ENCODE measurements around the gene PPP1R3E. TPM values are rescaled to one million over a fixed set of nuclear protein-coding genes. Genes with fewer than 3 reads are reported as not detected.

The PPP1R3E gene
- total RNA-seq, 2 experiments from 2014 or later: 43.9 to 47.9 TPM

DNA sequence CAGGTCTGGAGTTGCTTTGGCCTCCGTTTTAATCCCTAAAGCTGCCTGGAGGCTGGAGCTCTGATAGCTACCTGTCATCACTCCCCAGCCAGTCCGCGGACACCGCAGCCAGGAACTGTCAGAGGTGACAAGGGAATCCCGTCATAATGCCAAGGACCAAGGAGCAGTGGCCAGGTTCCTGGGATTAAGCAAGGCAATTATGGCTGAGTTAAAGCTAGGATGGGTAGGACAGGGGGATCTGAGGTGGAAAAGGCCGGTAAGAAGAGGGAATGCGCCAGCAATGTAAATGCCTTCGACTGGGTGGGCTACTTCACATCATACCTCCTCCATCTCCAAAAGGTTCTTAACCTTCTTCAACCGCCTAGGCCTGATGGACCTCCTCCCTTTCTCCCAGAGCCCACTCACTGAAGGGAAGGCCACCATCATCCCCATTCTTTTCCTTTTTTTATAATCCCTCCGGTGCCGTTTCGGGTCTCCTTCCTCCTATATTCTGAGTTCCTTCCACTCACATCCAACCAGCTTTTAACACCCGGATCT is 1.9 kb downstream of the PPP1R3E start:
- Mint-ChIP-seq H3K27ac (peak overlapping the region; percentile 93), H3K4me1 (ENCODE audit: low read depth) (peaks cover 20% of the 10 kb centered on the region), H3K4me3 (peak overlapping the region; percentile 92), H3K27me3 (peaks cover 7% of the 10 kb centered on the region), H3K9me3 (no peaks in the 10 kb centered on the region), H3K36me3 (ENCODE audit: low read depth) (peaks cover 36% of the 10 kb centered on the region)
- ATAC-seq: no peak
- TF ChIP-seq, protein P1, sequence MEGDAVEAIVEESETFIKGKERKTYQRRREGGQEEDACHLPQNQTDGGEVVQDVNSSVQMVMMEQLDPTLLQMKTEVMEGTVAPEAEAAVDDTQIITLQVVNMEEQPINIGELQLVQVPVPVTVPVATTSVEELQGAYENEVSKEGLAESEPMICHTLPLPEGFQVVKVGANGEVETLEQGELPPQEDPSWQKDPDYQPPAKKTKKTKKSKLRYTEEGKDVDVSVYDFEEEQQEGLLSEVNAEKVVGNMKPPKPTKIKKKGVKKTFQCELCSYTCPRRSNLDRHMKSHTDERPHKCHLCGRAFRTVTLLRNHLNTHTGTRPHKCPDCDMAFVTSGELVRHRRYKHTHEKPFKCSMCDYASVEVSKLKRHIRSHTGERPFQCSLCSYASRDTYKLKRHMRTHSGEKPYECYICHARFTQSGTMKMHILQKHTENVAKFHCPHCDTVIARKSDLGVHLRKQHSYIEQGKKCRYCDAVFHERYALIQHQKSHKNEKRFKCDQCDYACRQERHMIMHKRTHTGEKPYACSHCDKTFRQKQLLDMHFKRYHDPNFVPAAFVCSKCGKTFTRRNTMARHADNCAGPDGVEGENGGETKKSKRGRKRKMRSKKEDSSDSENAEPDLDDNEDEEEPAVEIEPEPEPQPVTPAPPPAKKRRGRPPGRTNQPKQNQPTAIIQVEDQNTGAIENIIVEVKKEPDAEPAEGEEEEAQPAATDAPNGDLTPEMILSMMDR (IDR thresholded peaks at IDR 0.05): no peak
- intact Hi-C loops (cut with micrococcal nuclease): loop anchor here (2.0 kb wide), 1 partner anchor 20 kb away; the partner anchor contains the start of gene PABPN1
- CTCF ChIA-PET: interaction anchor here (0.6 to 7.1 kb wide), 17 partner anchors 9 to 258 kb away, joined by 3 to 78 read pairs (median 3); partner anchors contain the start of genes HOMEZ and PABPN1
- peak; percentile 28 for DNase-seq
- POLR2A ChIA-PET: interaction anchor here (1.3 to 6.5 kb wide), 6 partner anchors 8 to 19 kb away, joined by 3 to 139 read pairs (median 16); partner anchors contain the start of genes HOMEZ and PABPN1

DNA sequence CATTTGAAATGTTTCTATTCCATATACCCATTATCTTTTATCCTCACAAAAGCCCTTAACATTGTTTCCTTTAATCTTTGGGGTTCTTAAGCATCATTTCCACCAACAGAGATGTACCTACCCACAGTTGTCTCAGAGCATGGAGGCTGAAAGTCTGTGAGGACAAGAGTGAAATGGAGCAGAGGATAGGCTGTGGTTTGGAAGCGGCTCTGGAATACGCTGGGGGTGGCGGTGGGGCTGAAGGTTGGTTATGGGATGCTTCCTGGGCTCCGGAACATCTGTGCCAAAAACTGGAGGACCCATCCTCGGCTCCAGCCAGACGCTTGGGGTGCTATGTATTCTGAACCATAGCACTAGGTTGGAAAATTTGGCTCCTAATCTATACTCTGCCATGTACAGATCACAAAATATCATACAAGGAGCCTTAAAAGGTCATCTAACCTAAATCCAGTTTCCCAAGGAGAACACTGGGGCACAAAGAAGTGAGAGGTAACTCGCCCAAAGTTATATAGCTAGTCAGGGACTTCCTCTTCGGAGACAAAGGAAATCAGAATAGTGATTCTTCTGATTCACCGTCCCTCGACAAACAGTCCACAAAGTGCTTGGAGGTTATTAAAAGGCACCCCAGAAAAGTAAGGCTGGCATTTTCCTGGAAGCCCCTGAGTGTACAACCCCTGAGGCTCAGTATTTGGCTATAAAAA is 2.5 kb downstream of the PPP1R3E start:
- ATAC-seq: no peak
- ChIA-PET POLR2A (interaction anchor here (1.3 to 6.5 kb wide), 5 partner anchors 10 to 20 kb away, joined by 3 to 139 read pairs (median 23); partner anchors contain the start of genes HOMEZ and PABPN1), CTCF (interaction anchor here (1.0 to 7.1 kb wide), 10 partner anchors 9 to 179 kb away, joined by 3 to 78 read pairs (median 4); partner anchors contain the start of genes HOMEZ and PABPN1)
- Mint-ChIP-seq H3K27me3 (peaks cover 4% of the 10 kb centered on the region), H3K9me3 (no peaks in the 10 kb centered on the region), H3K4me1 (ENCODE audit: low read depth) (peaks cover 24% of the 10 kb centered on the region), H3K4me3 (peak overlapping the region; percentile 92), H3K27ac (peak overlapping the region; percentile 93), H3K36me3 (ENCODE audit: low read depth) (peaks cover 39% of the 10 kb centered on the region)
- intact Hi-C loops (cut with micrococcal nuclease): loop anchor here (2.0 to 5.0 kb wide), 2 partner anchors 21 to 178 kb away; partner anchors contain the start of gene PABPN1
- DNase-seq: no peak
- TF ChIP-seq, protein P1 (IDR thresholded peaks at IDR 0.05): no peak

DNA sequence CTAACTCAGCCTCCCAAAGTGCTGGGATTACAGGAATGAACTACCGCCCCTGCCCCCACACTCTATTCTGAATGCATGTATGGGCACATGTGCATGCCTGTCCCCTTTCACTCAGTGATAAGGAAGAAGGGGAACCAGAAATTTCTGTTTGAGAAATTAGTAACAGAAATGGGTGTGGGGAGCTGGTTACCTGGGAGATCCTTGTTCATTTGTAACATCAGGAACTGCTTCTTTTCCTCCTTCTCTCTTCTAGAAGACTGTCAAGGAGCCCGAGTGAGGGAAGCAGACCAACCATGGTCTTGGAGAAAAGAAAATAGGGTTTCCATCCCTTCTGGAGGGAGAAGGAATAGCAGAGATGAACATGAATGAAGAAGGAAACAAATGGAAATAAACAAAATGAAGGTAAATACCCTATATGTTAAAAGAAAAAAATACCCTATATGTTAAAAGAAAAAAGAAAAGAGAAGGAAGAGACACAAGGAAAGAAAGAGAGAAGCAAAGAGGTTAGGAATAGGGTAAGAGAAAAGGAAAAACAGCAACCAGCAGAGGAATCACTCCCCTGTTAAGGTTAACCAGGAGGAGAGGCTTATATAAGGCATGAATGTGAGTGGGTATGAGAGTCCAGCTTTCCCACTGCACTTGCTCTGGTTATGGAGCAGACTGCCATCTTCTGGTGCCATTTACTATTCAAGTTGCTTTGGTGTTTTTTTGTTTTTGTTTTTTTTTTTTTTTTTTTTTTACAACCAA is 3.3 kb downstream of the PPP1R3E start:
- TF ChIP-seq, protein P1 (IDR thresholded peaks at IDR 0.05): peak; percentile 30
- Mint-ChIP-seq H3K36me3 (ENCODE audit: low read depth) (peaks cover 39% of the 10 kb centered on the region), H3K4me3 (peak overlapping the region; percentile 92), H3K27ac (peak overlapping the region; percentile 55), H3K27me3 (no peaks in the 10 kb centered on the region), H3K4me1 (ENCODE audit: low read depth) (peaks cover 29% of the 10 kb centered on the region), H3K9me3 (no peaks in the 10 kb centered on the region)
- no peak for ATAC-seq
- ChIA-PET CTCF (interaction anchor here (1.8 to 7.1 kb wide), 2 partner anchors 21 to 178 kb away, joined by 8 to 78 read pairs; partner anchors contain the start of gene PABPN1), POLR2A (interaction anchor here (4.5 kb wide), 1 partner anchor 10 kb away, joined by 23 read pairs; no protein-coding TSS in a partner anchor)
- intact Hi-C loops (cut with micrococcal nuclease): loop anchor here (5.0 kb wide), 1 partner anchor 177 kb away; no protein-coding TSS in a partner anchor
- no peak for DNase-seq

DNA sequence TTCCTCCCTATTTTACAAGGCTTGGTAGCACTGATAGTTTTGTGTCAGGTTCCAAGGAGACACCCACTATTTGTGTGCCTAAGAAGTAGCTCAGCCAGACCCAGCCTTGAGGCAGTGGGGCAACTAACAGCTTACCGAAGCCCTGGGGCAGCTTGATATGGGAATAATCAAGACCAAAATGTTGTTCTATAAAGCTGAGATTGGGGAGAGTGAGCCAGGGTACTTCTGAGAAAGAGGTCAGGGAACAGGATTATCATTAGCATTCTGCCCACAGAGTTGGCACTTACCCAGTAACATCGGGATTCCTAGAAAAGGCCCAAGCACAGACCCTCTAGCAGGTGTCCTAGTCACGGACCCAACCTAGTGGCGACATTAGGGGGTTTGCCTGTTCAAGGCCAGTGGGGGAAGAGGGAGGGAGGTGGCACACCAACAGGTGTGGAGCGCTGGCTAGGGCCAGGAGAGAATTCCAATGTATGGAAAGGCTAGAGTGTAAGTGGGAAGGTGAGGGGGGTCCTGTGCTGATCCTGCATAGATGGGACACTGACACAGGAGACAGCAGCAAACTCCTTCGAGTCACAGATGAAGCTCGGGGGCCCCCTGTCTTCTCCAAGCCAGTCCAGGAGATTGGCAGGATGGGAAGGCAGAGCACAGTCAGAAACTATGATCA is 4.9 kb downstream of the PPP1R3E start:
- H3K36me3 Mint-ChIP-seq (ENCODE audit: low read depth): peaks cover 39% of the 10 kb centered on the region
- ATAC-seq (no peak), DNase-seq (no peak)
- peaks cover 23% of the 10 kb centered on the region for H3K4me1 Mint-ChIP-seq (ENCODE audit: low read depth)
- CTCF ChIA-PET: interaction anchor here (1.0 to 3.5 kb wide), 6 partner anchors 9 to 177 kb away, joined by 3 to 18 read pairs (median 4); partner anchors contain the start of genes HOMEZ and PABPN1
- no peak overlapping the region for H3K4me3 Mint-ChIP-seq
- H3K9me3 Mint-ChIP-seq: no peaks in the 10 kb centered on the region
- TF ChIP-seq, protein P1 (IDR thresholded peaks at IDR 0.05): no peak
- POLR2A ChIA-PET: interaction anchor here (0.8 to 1.7 kb wide), 4 partner anchors 13 to 40 kb away, joined by 3 to 7 read pairs (median 4); partner anchors contain the start of gene PABPN1
- intact Hi-C loops (cut with micrococcal nuclease): loop anchor here (5.0 kb wide), 1 partner anchor 175 kb away; no protein-coding TSS in a partner anchor
- H3K27ac Mint-ChIP-seq: peak overlapping the region; percentile 30
- H3K27me3 Mint-ChIP-seq: no peaks in the 10 kb centered on the region

Data from activated CD8-positive, alpha-beta T cell treated with anti-CD3 and anti-CD28 coated beads for 36 hours (primary cell).